Epithelial cell of proximal tubule (primary cell): ENCODE results near the gene NAV2. TPM values are rescaled to one million over a fixed set of nuclear protein-coding genes. Genes with fewer than 3 reads are reported as not detected.

ENCODE experiments used
- DNase-seq: peaks from one replicate; pipeline ENCODE4 v3.0.0-alpha.2; 2011; ENCODE audit warnings: low read depth
- H3K4me3 ChIP-seq: 2 replicates; pipeline ENCODE4 v1.5.1; 2011; ENCODE audit warnings: low read depth, mild to moderate bottlenecking, low read length
- CTCF ChIP-seq: conservative IDR thresholded peaks from 2 replicates; pipeline ENCODE4 v1.5.1; 2012; ENCODE audit warnings: low read depth, mild to moderate bottlenecking, low read length
- total RNA-seq: library from RNA; depleted of rRNA; stranded (reverse); fragments of >200 nt; gene quantifications from 2 replicates; pipeline ENCODE4 v1.2.3, GENCODE V29; 2015

NAV2 gene
- total RNA-seq, 1 donor from 2014 or later = 19.0 TPM

GRCh38 chr11:20011307-20011951 lies 298.8 kb downstream of the NAV2 start:
- no peak for TF ChIP-seq CTCF
- DNase-seq = no peak
- H3K4me3 ChIP-seq = no peak overlapping the region

GRCh38 chr11:20013346-20014066 lies 300.9 kb downstream of the NAV2 start:
- DNase-seq = no peak
- H3K4me3 ChIP-seq = no peak overlapping the region
- TF ChIP-seq CTCF = no peak

GRCh38 chr11:20014067-20014402 lies 301.4 kb downstream of the NAV2 start:
- no peak for DNase-seq
- H3K4me3 ChIP-seq = no peak overlapping the region
- no peak for TF ChIP-seq CTCF

DNA sequence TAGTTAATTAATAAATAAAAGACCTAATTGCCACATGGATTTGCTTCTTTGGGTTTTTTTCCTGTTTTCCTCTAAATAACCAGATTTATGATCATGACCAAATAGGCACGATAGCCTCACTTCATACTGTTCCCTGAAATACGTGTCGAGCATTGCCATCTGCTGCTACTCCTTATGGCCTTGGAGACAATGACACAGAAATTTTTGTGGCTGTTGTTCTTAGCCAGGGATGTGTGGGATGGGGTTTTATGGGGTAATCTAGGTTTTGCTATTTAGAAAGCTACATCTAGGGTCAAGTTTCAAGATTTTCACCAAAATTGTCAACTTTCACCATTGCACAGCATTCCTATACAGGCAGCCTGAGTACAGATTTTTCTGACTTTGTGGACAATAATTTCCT lies 302.5 kb downstream of the NAV2 start:
- H3K4me3 ChIP-seq = no peak overlapping the region
- DNase-seq = no peak
- no peak for TF ChIP-seq CTCF

DNA sequence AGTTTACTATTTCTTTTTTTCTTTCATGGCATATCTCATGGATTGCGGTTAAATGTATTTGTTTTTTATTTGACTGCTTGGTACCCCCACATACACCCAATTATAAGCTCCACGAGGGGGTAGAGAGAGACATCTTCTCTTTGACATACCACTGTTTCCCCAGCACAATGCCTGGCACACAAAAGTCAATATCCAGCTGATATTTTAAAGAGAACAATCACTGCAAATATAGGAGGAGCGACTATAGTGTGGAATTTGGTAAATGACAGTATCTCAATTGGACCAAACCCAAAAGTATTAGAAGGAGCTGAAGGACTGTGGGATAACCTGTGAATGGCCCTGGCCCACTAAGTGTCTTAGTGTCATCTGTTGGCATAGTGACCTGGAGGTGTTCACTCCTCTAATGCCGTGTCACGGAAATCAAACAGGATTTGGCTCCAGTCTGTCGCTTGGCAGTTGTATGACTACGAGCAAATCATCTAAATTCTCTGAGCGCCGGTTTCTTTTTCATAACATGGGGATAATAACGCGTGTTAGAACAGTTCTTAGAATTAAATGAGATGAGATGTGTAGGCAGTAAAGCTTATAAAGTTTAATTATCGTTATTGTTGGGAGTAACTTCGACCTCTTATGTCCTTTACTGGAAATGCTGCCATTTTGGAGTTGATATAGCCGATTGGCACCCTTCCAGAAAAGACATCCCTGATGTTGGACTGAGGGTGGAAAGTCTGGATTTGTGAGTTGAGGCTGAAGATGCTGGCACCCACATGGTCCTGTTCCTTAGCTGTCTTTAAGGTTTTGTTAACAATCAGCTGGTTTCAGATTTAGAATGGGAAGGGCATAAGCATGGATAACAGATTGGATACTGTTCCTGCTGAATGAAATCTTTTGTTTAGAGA lies 303.1 kb downstream of the NAV2 start:
- TF ChIP-seq CTCF = no peak
- no peak for DNase-seq
- H3K4me3 ChIP-seq = no peak overlapping the region

GRCh38 chr11:20016526-20016925 lies 303.9 kb downstream of the NAV2 start:
- TF ChIP-seq CTCF = no peak
- DNase-seq = no peak
- no peak overlapping the region for H3K4me3 ChIP-seq
